Erythroblast (primary cell): ENCODE results near the gene DNHD1.

Experiments used
- GATA1 ChIP-seq: IDR thresholded peaks from 2 replicates; pipeline ENCODE4 v1.6.1; 2011; ENCODE audit warnings: low read depth, mild to moderate bottlenecking, control low read depth, low read length, moderate library complexity
- POLR2A ChIP-seq: IDR thresholded peaks from 2 replicates; pipeline ENCODE4 v1.6.1; 2011; ENCODE audit warnings: mild to moderate bottlenecking, low read length

DNA sequence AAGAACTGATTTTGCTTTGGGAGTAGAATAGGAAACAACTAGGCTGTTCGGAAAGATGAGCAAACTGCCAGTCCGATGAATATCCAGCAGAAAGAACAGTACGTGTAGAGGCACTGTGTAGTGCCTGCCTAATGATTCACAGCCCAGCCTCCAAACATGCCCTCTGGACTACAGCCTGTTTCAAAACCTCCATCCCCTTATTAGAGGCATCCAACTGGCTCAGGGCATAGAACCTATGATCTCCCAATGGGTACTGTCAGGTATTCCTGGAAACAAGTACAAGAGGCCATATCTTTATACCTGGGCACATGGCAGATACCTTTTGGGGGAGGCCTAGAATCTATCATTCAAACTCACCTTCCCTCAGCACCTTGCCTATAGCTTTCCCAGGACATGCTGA lies 101.5 kb downstream of the DNHD1 start:
- TF ChIP-seq POLR2A (no peak), GATA1 (no peak)
